HG03432 (cell line): ENCODE data around the gene CAMLG.

Experiments
- ATAC-seq: cut with Tn5 transposase; IDR thresholded peaks from one replicate; pipeline ENCODE4 v1.9.1; 2021; ENCODE audit warnings: mild to moderate bottlenecking, moderate library complexity; ENCODE audit not compliant: unreplicated experiment

The CAMLG gene

DNA sequence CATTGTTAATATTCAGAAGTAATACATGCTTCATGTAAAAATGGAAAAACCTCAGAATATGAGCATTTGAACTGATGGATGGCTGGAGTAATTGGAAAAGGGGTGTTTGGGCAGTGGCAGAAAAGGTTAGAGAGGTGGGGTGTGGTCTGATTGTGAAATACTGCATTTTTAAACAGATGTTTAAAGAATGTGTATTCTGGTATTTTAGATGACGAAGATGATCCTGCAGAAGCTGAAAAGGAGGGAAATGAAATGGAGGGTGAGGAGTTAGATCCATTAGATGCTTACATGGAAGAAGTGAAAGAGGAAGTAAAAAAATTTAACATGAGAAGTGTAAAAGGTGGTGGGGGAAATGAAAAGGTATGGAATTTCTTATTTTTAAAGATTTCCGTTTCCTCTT is 39.0 kb downstream of the CAMLG start:
- ATAC-seq: no peak

DNA sequence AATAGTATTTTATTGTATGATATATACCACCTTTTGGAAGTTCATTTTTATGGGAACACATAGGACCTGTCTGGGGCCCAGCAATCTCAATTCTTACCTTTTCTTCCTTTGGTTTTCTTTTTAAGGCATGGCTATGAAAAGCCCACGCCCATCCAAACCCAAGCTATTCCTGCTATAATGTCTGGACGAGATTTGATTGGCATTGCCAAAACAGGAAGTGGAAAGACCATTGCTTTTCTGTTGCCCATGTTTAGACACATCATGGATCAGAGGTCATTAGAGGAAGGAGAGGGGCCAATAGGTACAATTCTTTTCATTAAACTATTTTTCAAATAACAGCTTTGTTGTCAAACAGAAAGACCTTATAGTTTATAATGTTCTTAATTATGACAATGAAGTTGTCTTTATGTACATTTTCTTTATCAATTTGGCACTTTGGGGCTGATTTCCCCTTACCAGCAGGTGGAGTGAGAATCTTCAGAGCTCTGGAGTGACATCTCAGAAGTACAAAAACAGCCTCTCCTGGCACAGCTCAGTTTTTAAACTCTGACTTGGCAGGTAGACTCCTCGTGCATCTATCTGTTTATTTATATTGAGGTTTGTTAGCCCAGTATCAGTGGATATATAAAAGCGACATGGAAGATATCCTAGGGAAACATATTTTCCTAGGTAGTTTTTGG is 46.0 kb downstream of the CAMLG start:
- ATAC-seq: no peak

DNA sequence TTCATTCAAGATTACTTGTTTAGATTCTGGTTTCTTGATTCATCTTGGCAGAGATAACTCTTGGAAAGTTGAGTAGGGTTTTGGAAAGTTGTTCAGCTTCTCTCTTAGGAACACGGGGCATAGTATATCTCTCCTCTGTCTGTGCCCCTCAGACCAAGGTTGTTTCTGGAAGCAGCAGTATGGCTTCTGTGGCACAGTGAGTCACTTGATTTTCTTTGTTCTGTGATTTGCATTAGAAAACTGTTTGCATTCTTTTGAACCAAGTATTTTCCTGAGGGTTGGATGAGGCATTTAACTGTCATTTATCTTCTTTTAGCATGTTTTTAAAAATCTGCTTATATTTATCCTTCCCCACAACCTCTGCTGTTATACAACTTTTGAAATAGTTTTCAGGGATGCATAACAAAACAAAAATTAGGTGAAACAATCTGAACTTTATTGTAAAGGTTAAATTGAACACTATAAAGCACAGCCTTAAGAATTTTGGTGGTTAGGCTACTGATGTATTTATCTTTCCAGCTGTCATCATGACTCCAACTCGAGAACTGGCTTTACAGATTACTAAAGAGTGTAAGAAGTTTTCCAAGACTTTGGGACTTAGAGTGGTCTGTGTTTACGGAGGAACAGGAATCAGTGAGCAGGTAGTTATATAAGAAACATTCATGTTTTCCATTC is 46.7 kb downstream of the CAMLG start:
- ATAC-seq: no peak

DNA sequence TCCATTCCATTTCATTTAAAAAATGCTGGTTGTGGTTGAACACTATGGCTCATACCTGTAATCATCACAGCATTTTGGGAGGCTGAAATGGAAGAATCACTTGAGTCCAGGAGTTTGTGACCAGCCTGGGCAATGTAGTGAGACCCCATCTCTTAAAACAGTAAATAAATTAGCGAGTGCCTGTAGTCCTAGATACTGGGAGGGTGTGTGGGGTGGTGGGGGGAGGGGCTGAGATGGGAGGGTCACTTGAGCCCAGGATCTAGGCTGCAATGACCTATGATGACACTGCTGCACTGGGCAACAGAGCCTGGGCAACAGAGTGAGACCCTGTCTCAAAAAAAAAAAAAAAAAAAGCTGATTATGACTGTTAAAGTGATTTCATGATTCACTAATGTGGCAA is 49.3 kb downstream of the CAMLG start:
- ATAC-seq: no peak

DNA sequence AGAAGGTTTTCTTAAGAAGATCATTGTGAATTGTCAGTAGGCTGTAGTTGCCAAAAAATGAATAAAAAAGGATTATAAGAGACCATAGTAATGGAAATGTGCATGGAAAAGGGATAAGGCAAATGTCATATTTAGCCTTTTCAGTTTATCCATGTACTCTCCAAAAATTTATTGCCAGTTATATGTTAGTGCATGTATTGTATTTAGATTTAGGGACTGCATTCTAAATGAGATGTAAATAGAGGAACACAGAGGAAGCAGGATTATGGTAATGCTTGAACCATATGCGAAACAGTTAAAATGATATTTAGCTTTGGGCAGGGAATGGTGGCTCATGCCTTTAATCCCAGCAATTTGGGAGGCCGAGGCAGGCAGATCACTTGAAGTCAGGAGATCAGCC is 53.2 kb downstream of the CAMLG start:
- ATAC-seq: no peak

DNA sequence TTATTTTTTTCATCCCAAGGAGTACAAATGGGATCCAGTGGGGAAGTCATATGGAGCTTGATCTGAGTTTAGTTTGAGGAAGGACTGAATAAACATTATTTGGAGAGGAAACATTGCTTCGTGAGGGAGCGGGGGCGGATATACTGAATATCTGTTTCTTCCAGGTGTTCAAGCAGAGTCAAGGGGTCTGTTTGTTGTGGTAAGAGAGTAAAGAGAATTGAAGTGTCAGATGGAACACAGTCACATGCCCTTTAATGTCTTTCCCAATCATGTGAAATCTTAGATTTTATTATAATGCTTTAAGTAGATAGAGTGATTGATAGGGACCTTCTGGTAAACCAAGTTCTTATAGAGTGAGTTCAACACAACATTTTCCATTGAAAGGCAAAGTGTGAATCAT is 53.9 kb downstream of the CAMLG start:
- ATAC-seq: no peak

DNA sequence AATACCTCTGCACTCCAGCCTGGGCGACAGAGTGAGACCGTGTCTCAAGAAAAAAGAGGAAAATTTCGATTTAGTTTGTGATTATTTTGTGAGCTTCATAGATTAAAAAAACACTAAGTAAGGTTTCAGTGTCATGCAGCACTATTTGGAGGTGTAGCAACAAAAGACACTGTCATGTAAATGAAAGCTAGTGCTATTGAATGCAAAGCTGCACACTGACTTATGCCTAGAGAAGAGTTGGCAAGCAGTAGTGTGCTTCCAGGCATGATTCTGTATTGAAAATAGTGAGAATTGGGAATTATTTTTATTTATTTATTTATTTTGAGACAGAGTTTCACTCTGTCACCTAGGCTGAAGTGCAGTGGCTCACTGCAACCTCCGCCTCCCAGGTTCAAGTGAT is 54.8 kb downstream of the CAMLG start:
- no peak for ATAC-seq

DNA sequence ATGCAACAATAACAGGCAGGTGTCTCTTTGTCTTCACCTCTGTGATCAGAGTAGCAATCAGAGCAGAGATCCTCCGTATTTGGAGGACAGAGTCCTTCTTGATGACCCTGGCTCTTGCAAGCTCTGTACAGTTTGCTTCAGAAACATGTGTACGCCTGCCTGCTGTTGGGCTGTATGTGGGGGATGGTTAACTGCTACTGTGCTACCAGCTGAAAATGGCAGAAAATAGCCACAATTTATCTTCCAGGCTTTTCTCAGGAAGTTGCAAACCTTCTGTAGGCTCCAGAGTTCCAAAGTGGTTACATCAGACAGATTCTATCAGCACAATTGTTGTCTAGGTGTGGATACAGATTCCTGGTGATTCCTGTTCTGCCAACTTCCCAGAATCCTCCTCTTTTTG is 55.7 kb downstream of the CAMLG start:
- ATAC-seq: no peak

DNA sequence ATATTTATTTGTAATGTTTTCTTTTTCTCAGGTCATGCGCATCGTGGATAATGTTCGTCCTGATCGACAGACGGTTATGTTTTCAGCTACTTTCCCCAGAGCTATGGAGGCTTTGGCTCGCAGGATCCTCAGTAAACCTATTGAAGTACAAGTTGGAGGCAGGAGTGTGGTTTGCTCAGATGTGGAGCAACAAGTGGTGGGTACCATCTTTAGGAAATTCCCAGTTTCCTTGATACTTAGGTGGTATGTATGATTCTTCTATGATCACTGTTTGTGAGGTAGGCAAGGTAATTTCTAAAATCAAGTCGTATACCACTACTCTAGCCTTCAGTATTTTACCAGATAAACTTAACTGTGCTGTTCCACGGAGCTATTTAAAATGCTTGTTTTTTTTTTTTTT is 56.5 kb downstream of the CAMLG start:
- no peak for ATAC-seq

DNA sequence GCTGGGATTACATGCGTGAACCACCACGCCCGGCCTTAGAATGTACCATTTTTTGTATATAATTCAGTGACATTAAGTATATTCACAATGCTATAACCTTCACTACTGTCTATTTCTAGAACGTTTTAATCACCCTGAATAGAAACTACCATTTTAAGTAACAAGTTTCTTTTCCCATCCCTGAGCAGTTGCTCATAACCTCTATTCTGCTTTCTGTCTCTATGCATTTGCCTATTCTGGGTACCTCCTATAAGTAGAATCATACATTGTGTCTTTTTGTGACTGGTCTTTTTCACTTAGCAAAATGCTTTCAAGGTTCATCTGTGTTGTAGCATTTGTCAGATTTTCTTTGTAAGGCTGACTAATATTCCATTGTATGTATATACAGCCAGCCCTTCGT is 60.1 kb downstream of the CAMLG start:
- ATAC-seq: no peak
